Upper lobe of left lung (tissue), 6 donors: ENCODE results near the gene ALDH5A1. TPM values are rescaled to one million over a fixed set of nuclear protein-coding genes. Genes with fewer than 3 reads are reported as not detected.
A peak's percentile ranks its signal among the peaks of the same experiment; 100 is the strongest.

Source experiments
- ATAC-seq, 2 donors: fragments of 200-7000 bp; cut with Tn5 transposase; one replicate each; pipeline ENCODE4 v1.9.1; 2022; ENCODE audit warnings: mild to moderate bottlenecking in 2 of 2, moderate library complexity in 2 of 2; ENCODE audit not compliant: low FRiP score in 2 of 2
- DNase-seq, 2 donors: peaks; one replicate each; pipeline ENCODE4 v3.0.0-alpha.2; 2019 to 2020
- H3K27ac ChIP-seq, 4 donors: fragments of 200-600 bp; sonication (generic); one replicate each; pipeline ENCODE4 v1.5.1; 2016 to 2019
- H3K27me3 ChIP-seq, 4 donors: fragments of 200-600 bp; sonication (generic); one replicate each; pipeline ENCODE4 v1.5.1; 2017 to 2019
- H3K36me3 ChIP-seq, 4 donors: fragments of 200-600 bp; sonication (generic); one replicate each; pipeline ENCODE4 v1.5.1; 2016 to 2019
- H3K4me1 ChIP-seq, 4 donors: fragments of 200-600 bp; sonication (generic); one replicate each; pipeline ENCODE4 v1.5.1; 2018 to 2019
- H3K4me3 ChIP-seq, 4 donors: fragments of 200-600 bp; sonication (generic); one replicate each; pipeline ENCODE4 v1.5.1; 2017 to 2019; ENCODE audit warnings: mild to moderate bottlenecking in 2 of 4, moderate library complexity in 1 of 4
- H3K9me3 ChIP-seq, 4 donors: fragments of 200-600 bp; sonication (generic); one replicate each; pipeline ENCODE4 v1.5.1; 2018 to 2019
- EP300 ChIP-seq, 4 donors: sonication (generic); formaldehyde crosslinking; IDR thresholded peaks; one replicate each; pipeline ENCODE4 v1.5.1; 2017; ENCODE audit warnings: antibody characterized with exemption in 4 of 4, control low read depth in 2 of 4
- POLR2A ChIP-seq, 4 donors: fragments of 450-650 bp; IDR thresholded peaks; one replicate each; pipeline ENCODE4 v1.5.1; 2016 to 2017; ENCODE audit warnings: antibody characterized with exemption in 4 of 4, mild to moderate bottlenecking in 2 of 4
- POLR2AphosphoS5 ChIP-seq, 2 donors: sonication (generic); formaldehyde crosslinking; IDR thresholded peaks; one replicate each; pipeline ENCODE4 v1.5.1; 2017; ENCODE audit warnings: antibody characterized with exemption in 2 of 2
- WGBS, 2 donors: methylation state at CpG; one replicate each; pipeline ENCODE4 v1.1.5; 2017 to 2018; 5-methylcytosine and 5-hydroxymethylcytosine counted together
- total RNA-seq, 6 donors: library from RNA; depleted of rRNA in 4 of 6; stranded (reverse); fragments of >200 nt in 4 of 6; gene quantifications; one replicate each; pipeline versions ENCODE4 v1.1.0 to v1.2.1, GENCODE V29; 2016 to 2021
- TF ChIP-seq, protein P1 (sequence below), 6 experiments: fragments of 450-650 bp in 4 of 6; fragments of 200-600 bp in 2 of 6; sonication (generic) in 2 of 6; IDR thresholded peaks; one replicate each; pipeline ENCODE4 v1.5.1; 2016 to 2019; ENCODE audit warnings: antibody characterized with exemption in 6 of 6
- donor health status: DM: no; HTN: no; CAD: no; lungs with moderate emphysema.
- donor health status: DM: no; HTN: yes; CAD: no; lungs with severe emphysema.

The ALDH5A1 gene
- total RNA-seq, 6 donors from 2014 or later: 7.3 to 21.1 (median 12.4) TPM

DNA sequence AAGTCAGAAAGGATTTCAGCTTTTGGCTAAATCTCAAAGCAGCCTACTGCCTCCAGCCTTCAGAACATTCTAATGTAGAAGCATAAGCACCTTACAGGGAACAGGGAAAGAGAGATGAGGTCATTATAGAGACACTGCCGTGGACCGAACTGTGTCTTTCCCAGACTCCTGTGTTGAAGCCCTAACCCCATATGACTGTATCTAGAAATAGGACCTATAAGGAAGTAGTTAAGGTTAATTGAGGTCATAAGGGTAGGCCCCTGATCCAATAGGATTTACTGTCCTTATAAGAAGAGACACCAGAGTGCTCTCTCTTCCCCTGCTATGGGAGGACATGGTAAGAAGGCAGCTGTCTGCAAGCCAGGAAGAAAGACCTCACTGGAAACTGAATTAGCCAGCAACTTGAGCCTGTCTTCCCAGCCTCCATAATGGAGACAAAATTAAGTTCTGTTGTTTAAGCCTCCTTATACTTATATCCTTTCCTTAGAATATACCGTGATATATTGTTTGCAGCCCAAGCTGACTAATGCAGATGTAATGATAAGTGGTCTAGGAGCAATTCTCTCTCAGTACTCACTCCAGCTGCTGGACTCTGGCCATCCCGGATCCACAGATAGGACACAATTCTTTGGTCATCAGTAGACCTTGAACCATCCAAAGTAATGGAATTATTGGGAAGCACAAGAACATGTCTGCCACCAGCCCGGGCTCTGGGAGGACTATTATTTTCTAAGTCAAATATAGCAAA is 71.4 kb downstream of the ALDH5A1 start:
- H3K36me3 ChIP-seq: no peaks in the 10 kb centered on the region
- H3K9me3 ChIP-seq: no peaks in the 10 kb centered on the region
- no peak for DNase-seq
- TF ChIP-seq POLR2AphosphoS5 (IDR thresholded peaks at IDR 0.05) (no peak), EP300 (IDR thresholded peaks at IDR 0.05) (no peak), POLR2A (IDR thresholded peaks at IDR 0.05) (no peak)
- TF ChIP-seq, protein P1, sequence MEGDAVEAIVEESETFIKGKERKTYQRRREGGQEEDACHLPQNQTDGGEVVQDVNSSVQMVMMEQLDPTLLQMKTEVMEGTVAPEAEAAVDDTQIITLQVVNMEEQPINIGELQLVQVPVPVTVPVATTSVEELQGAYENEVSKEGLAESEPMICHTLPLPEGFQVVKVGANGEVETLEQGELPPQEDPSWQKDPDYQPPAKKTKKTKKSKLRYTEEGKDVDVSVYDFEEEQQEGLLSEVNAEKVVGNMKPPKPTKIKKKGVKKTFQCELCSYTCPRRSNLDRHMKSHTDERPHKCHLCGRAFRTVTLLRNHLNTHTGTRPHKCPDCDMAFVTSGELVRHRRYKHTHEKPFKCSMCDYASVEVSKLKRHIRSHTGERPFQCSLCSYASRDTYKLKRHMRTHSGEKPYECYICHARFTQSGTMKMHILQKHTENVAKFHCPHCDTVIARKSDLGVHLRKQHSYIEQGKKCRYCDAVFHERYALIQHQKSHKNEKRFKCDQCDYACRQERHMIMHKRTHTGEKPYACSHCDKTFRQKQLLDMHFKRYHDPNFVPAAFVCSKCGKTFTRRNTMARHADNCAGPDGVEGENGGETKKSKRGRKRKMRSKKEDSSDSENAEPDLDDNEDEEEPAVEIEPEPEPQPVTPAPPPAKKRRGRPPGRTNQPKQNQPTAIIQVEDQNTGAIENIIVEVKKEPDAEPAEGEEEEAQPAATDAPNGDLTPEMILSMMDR (IDR thresholded peaks at IDR 0.05): no peak
- no peaks in the 10 kb centered on the region for H3K27me3 ChIP-seq
- no peak for ATAC-seq
- H3K4me3 ChIP-seq: no peak overlapping the region
- 88 to 97% methylated on average over 5 of the region's 5 CpGs for WGBS, 2 donors
- no peak overlapping the region for H3K27ac ChIP-seq
- H3K4me1 ChIP-seq: no peaks in the 10 kb centered on the region

DNA sequence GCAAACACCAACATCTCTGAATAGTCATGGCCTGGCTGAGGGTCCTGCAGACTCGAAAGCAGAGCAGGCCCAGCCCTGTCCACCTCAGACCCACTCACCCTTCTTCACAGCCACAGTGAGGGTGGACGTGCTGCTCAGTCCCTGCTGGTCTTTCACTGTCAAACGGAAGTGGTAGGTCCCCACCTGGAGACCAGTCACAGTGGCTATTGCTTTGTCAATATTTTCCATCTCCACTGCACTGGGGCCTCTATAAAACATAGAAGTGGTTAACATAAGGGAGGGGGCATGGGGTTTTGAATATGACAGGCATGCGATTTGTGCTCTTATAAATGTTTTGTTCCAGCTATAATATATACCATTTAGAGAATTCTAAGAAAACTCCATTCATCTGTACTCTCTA is 73.9 kb downstream of the ALDH5A1 start:
- ATAC-seq: peak in 1 of 2 donors; percentile 47
- Histone ChIP-seq H3K36me3 (no peaks in the 10 kb centered on the region), H3K4me3 (no peak overlapping the region), H3K27me3 (no peaks in the 10 kb centered on the region), H3K9me3 (no peaks in the 10 kb centered on the region), H3K27ac (no peak overlapping the region), H3K4me1 (no peaks in the 10 kb centered on the region)
- no peak for TF ChIP-seq POLR2AphosphoS5 (IDR thresholded peaks at IDR 0.05)
- no peak for DNase-seq
- WGBS, 2 donors: 60 to 71% methylated on average over 3 to 4 of the region's 4 CpGs

DNA sequence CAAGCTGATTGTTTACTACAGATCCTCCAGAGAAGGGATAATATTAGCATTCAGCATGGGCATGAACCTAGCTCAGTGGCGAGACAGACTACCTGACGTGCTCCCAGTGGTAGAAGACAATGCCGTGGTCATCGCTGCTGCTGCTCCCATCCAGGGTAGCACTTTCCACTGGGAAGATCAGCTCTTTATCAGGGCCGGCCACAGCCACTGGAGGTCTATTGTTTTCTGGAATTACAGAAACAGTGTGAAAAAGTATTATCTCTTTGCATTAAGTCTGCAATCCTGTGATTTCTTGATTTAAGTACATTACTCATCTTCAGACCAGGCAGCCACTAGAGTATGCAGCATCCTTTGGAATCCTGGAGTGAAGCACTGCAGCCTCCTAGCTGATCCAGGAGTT is 75.0 kb downstream of the ALDH5A1 start:
- ATAC-seq: no peak
- Histone ChIP-seq H3K4me3 (no peak overlapping the region), H3K9me3 (no peaks in the 10 kb centered on the region), H3K36me3 (no peaks in the 10 kb centered on the region), H3K27ac (no peak overlapping the region), H3K4me1 (no peaks in the 10 kb centered on the region), H3K27me3 (no peaks in the 10 kb centered on the region)
- WGBS, 2 donors: 94 to 95% methylated on average over 5 of the region's 5 CpGs
- no peak for DNase-seq
- TF ChIP-seq POLR2A (IDR thresholded peaks at IDR 0.05): no peak
- no peak for TF ChIP-seq EP300 (IDR thresholded peaks at IDR 0.05)
- TF ChIP-seq, protein P1 (IDR thresholded peaks at IDR 0.05): no peak
- TF ChIP-seq POLR2AphosphoS5 (IDR thresholded peaks at IDR 0.05): no peak

DNA sequence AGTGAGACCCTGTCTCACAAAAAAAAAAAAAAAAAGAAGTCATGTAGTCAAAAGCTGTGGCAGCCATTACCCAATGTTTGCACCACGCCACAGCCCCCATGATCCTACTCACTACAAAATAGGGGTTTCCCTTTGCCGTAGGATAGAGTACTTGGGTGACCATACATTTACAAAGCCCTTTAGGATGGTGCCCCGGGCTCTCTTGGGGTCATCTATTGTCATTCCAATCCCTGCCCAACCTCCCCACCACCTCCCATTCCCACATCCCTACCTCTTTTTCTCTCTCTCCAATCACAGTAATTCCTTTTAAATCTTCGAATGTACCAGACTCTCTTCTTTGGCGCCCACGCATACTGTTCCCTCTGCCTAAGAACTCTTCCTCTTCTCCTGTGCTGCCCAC is 76.6 kb downstream of the ALDH5A1 start:
- H3K9me3 ChIP-seq: no peaks in the 10 kb centered on the region
- H3K27ac ChIP-seq: no peak overlapping the region
- no peak overlapping the region for H3K4me3 ChIP-seq
- ATAC-seq (no peak), DNase-seq (no peak)
- no peaks in the 10 kb centered on the region for H3K36me3 ChIP-seq
- no peaks in the 10 kb centered on the region for H3K27me3 ChIP-seq
- H3K4me1 ChIP-seq: no peaks in the 10 kb centered on the region
- WGBS, 2 donors: 82 to 89% methylated on average over 6 of the region's 6 CpGs
- no peak for TF ChIP-seq POLR2AphosphoS5 (IDR thresholded peaks at IDR 0.05)
- no peak for TF ChIP-seq POLR2A (IDR thresholded peaks at IDR 0.05)
- TF ChIP-seq EP300 (IDR thresholded peaks at IDR 0.05): no peak
- TF ChIP-seq, protein P1 (IDR thresholded peaks at IDR 0.05): no peak

DNA sequence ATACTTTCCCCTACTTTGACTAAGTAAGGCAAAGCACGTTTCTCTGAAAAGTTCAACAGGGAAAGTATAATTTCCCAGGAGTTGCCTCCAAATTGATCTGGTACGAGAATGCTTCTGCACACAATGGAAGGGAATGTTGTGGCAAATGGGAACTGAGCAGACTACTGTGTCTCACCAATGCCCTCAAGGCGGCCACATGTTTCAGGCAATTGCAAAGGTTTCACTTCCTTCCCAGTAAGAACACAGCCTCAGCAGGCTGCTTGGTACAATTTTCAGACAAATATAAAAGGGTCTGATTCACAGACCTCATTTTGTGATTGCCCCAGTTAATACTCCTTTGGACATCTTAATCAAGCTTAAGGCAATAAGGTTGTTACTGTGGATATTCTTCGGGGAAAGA is 80.0 kb downstream of the ALDH5A1 start:
- Histone ChIP-seq H3K27ac (no peak overlapping the region), H3K36me3 (no peaks in the 10 kb centered on the region), H3K27me3 (no peaks in the 10 kb centered on the region), H3K4me3 (no peak overlapping the region), H3K9me3 (no peaks in the 10 kb centered on the region), H3K4me1 (no peaks in the 10 kb centered on the region)
- WGBS, 2 donors: 80% methylated on average over 4 of the region's 4 CpGs
- no peak for TF ChIP-seq POLR2AphosphoS5 (IDR thresholded peaks at IDR 0.05)
- TF ChIP-seq, protein P1 (IDR thresholded peaks at IDR 0.05): no peak
- no peak for TF ChIP-seq EP300 (IDR thresholded peaks at IDR 0.05)
- no peak for TF ChIP-seq POLR2A (IDR thresholded peaks at IDR 0.05)
- DNase-seq: no peak
- ATAC-seq: peak in 1 of 2 donors; percentile 67
